Keratinocyte (primary cell): ENCODE measurements around the gene GXYLT1. TPM values are rescaled to one million over a fixed set of nuclear protein-coding genes. Genes with fewer than 3 reads are reported as not detected.
"Not testable (repeated sequence)": the region's sequence is repeated elsewhere in the genome, so short reads cannot be mapped to it uniquely, and the experiment has no call there.

Experiments
- DNase-seq: peaks from one replicate; pipeline ENCODE4 v3.0.0-alpha.2; 2011; ENCODE audit warnings: low read depth, missing footprints, low spot score
- FAIRE-seq: peaks from 2 replicates; lab custom pipeline; 2011; peaks lifted over from hg19 to GRCh38; lab: Jason Lieb, UNC
- H2AFZ ChIP-seq: 2 replicates; pipeline ENCODE4 v1.6.0; 2012; ENCODE audit warnings: low read length, control low read depth, inconsistent platforms; ENCODE audit not compliant: control insufficient read depth
- H3K27ac ChIP-seq: 2 replicates; pipeline ENCODE4 v1.5.1; 2011; ENCODE audit warnings: low read length; ENCODE audit not compliant: control insufficient read depth, insufficient read depth
- H3K27me3 ChIP-seq: 3 replicates; pipeline ENCODE4 v1.6.0; 2011; ENCODE audit warnings: low read length; ENCODE audit not compliant: control insufficient read depth, insufficient read depth; ENCODE audit errors: extremely low read depth
- H3K36me3 ChIP-seq, 2 experiments: 2 replicates in 1 of 2; 3 replicates in 1 of 2; pipeline ENCODE4 v1.5.1; 2011; ENCODE audit warnings: low read length in 2 of 2, mild to moderate bottlenecking in 1 of 2; ENCODE audit not compliant: control insufficient read depth in 2 of 2, insufficient read depth in 2 of 2; ENCODE audit errors: extremely low read depth in 1 of 2
- H3K4me1 ChIP-seq: 3 replicates; pipeline ENCODE4 v1.5.1; 2011; ENCODE audit warnings: low read length; ENCODE audit not compliant: control insufficient read depth, insufficient read depth; ENCODE audit errors: extremely low read depth
- H3K4me2 ChIP-seq: 3 replicates; pipeline ENCODE4 v1.6.0; 2011; ENCODE audit warnings: low read depth, low read length; ENCODE audit not compliant: control insufficient read depth, insufficient read depth; ENCODE audit errors: extremely low read depth
- H3K4me3 ChIP-seq, 3 experiments: fragments of 200-600 bp in 1 of 3; sonication (generic) in 1 of 3; 2 replicates in 2 of 3; 3 replicates in 1 of 3; pipeline ENCODE4 v1.5.1; 2011 to 2016; ENCODE audit warnings: low read length in 3 of 3, mild to moderate bottlenecking in 3 of 3, control low read depth in 2 of 3, inconsistent platforms in 1 of 3, low read depth in 1 of 3, mixed read lengths in 1 of 3, mixed run types in 1 of 3, moderate library complexity in 1 of 3; ENCODE audit not compliant: control insufficient read depth in 2 of 3, insufficient read depth in 2 of 3; ENCODE audit errors: extremely low read depth in 1 of 3
- H3K79me2 ChIP-seq: 2 replicates; pipeline ENCODE4 v1.6.0; 2012; ENCODE audit warnings: low read length; ENCODE audit not compliant: control insufficient read depth, insufficient read depth
- H3K9ac ChIP-seq: 3 replicates; pipeline ENCODE4 v1.6.0; 2011; ENCODE audit warnings: low read length; ENCODE audit not compliant: control insufficient read depth, insufficient read depth; ENCODE audit errors: extremely low read depth
- H3K9me1 ChIP-seq: 3 replicates; pipeline ENCODE4 v1.6.0; 2011; ENCODE audit warnings: low read length; ENCODE audit not compliant: control insufficient read depth, insufficient read depth; ENCODE audit errors: extremely low read depth
- H3K9me3 ChIP-seq: 2 replicates; pipeline ENCODE4 v1.5.1; 2012; ENCODE audit warnings: low read depth, low read length; ENCODE audit not compliant: control insufficient read depth
- H4K20me1 ChIP-seq: 3 replicates; pipeline ENCODE4 v1.6.0; 2011; ENCODE audit warnings: low read length; ENCODE audit not compliant: control insufficient read depth, insufficient read depth; ENCODE audit errors: extremely low read depth
- EZH2 ChIP-seq: IDR thresholded peaks from one replicate; pipeline ENCODE4 v1.6.1; 2012; ENCODE audit warnings: inconsistent platforms, mild to moderate bottlenecking, low read length, moderate library complexity
- dilution Hi-C: fragments of 300-500 bp; cut with MboI; formaldehyde crosslinking; loops from one replicate; pipeline ENCODE4 v1.7.0; 2020; ENCODE audit warnings: low sequenced_read_pairs; ENCODE audit not compliant: extremely low pct_ligation_motif_present
- polyA plus RNA-seq, 5 experiments: library from polyadenylated mRNA; depleted of rRNA in 3 of 5; stranded (reverse) in 3 of 5; stranded (forward) in 1 of 5; unstranded in 1 of 5; fragments of >200 nt; gene quantifications; 1 replicate in 1 of 5; 2 replicates in 3 of 5; 3 replicates in 1 of 5; pipeline versions ENCODE4 v1.2.1 to v1.2.3, GENCODE V29; 2011 to 2012; ENCODE audit warnings: missing spikeins in 2 of 5, low read depth in 1 of 5, low replicate concordance in 1 of 5
- TF ChIP-seq, protein P1 (sequence below), 3 experiments: IDR thresholded peaks in 1 of 3; conservative IDR thresholded peaks in 1 of 3; optimal IDR thresholded peaks in 1 of 3; 2 replicates in 2 of 3; 3 replicates in 1 of 3; pipeline versions ENCODE3 to v1.5.1; 2011; ENCODE audit warnings: low read length in 3 of 3, mild to moderate bottlenecking in 3 of 3, moderate library complexity in 2 of 3, control low read depth in 1 of 3, inconsistent platforms in 1 of 3; ENCODE audit not compliant: insufficient read depth in 2 of 3; ENCODE audit errors: extremely low read depth in 1 of 3

GXYLT1 gene
- polyA plus RNA-seq, 1 donor (not counting 4 experiments of a cell fraction or from before 2014, with no cell fraction given), result 8.1 TPM

DNA sequence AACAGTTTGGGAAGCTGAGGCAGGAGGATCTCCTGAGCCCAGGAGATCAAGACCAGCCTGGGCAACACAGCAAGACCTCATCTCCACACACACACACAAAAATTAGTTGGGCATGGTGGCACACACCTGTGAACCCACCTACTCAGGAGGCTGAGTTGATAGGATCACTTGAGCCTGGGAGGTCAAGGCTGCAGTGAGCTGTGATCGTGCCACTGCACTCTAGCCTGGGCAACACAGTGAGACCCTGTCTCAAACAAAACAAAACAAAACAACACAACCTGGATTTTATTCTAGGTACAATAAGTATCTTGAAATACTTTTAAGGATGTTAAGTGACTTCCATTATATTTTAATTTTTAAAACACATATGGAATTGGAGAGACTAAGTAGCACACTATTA, 47.6 kb upstream of the GXYLT1 start:
- no peak for FAIRE-seq
- Histone ChIP-seq H3K4me1 (peaks cover 4% of the 10 kb centered on the region), H3K27me3 (no peaks in the 10 kb centered on the region)

DNA sequence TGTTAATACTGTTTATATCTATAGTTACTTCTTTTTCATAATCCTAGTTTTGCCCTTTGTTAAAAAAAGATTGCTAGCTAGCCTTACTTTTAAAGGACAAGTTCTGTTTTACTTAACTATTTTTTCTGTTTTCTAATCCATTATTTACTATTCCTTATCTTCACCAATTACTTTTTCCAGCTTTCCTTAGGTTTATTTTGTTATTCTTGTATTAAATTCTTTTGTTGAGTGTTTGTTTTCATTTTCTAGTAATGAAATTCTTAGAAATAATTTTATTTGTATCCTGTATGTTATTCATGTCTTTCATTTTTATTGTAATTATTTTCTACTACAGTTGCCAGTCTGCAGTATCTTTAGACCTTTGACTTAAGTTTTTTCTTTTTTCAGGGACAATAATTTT, 45.7 kb upstream of the GXYLT1 start:
- DNase-seq (no peak), FAIRE-seq (no peak)
- dilution Hi-C loops, result no loop called here
- TF ChIP-seq, protein P1, sequence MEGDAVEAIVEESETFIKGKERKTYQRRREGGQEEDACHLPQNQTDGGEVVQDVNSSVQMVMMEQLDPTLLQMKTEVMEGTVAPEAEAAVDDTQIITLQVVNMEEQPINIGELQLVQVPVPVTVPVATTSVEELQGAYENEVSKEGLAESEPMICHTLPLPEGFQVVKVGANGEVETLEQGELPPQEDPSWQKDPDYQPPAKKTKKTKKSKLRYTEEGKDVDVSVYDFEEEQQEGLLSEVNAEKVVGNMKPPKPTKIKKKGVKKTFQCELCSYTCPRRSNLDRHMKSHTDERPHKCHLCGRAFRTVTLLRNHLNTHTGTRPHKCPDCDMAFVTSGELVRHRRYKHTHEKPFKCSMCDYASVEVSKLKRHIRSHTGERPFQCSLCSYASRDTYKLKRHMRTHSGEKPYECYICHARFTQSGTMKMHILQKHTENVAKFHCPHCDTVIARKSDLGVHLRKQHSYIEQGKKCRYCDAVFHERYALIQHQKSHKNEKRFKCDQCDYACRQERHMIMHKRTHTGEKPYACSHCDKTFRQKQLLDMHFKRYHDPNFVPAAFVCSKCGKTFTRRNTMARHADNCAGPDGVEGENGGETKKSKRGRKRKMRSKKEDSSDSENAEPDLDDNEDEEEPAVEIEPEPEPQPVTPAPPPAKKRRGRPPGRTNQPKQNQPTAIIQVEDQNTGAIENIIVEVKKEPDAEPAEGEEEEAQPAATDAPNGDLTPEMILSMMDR (optimal IDR thresholded peaks at IDR 0.05 in 1 of 3, IDR thresholded peaks at IDR 0.05 in 1 of 3, conservative IDR thresholded peaks at IDR 0.05 in 1 of 3; ENCODE audit: extremely low read depth in 1 of 3, insufficient read depth in 2 of 3, low read length in 3 of 3), result no peak
- no peak for TF ChIP-seq EZH2
- no peak overlapping the region for H3K4me2 ChIP-seq
- H3K27me3 ChIP-seq, result no peaks in the 10 kb centered on the region
- H2AFZ ChIP-seq, result no peak overlapping the region
- no peak overlapping the region for H3K27ac ChIP-seq
- no peak overlapping the region for H3K4me3 ChIP-seq
- H3K36me3 ChIP-seq, result no peaks in the 10 kb centered on the region
- no peaks in the 10 kb centered on the region for H3K9me1 ChIP-seq
- no peaks in the 10 kb centered on the region for H3K79me2 ChIP-seq
- H3K4me1 ChIP-seq, result peaks cover 4% of the 10 kb centered on the region
- H4K20me1 ChIP-seq, result no peaks in the 10 kb centered on the region
- no peaks in the 10 kb centered on the region for H3K9me3 ChIP-seq
- no peak overlapping the region for H3K9ac ChIP-seq

More for the DNA sequence above, 47.6 kb upstream of the GXYLT1 start:
- dilution Hi-C loops, result no loop called here
- Histone ChIP-seq H3K9me1 (no peaks in the 10 kb centered on the region), H3K79me2 (no peaks in the 10 kb centered on the region), H3K4me3 (no peak overlapping the region), H4K20me1 (no peaks in the 10 kb centered on the region), H3K4me2 (no peak overlapping the region), H3K9me3 (no peaks in the 10 kb centered on the region), H3K36me3 (no peaks in the 10 kb centered on the region), H3K27ac (no peak overlapping the region), H2AFZ (no peak overlapping the region), H3K9ac (no peak overlapping the region)
- TF ChIP-seq, protein P1 (optimal IDR thresholded peaks at IDR 0.05 in 1 of 3, IDR thresholded peaks at IDR 0.05 in 1 of 3, conservative IDR thresholded peaks at IDR 0.05 in 1 of 3; ENCODE audit: extremely low read depth in 1 of 3, insufficient read depth in 2 of 3, low read length in 3 of 3), result no peak
- TF ChIP-seq EZH2, result no peak
- no peak for DNase-seq

DNA sequence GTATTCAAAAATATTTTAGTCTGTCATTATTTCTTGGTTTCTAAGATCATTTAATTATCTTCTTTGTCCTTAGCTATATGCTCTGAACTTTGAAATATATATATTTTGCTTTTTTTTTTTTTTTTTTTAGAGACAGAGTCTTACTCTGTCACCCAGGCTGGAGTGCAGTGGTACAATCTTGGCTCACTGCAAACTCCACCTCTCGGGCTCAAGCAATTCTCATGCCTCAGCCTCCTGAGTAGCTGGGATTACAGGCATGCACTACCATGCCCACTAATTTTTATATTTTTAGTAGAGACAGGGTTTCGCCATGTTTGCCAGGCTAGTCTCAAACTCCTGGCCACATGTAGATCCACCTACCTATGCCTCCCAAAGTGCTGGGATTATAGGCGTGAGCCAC, 43.6 kb upstream of the GXYLT1 start:
- H3K9ac ChIP-seq, H3K79me2 ChIP-seq, H3K9me3 ChIP-seq, H3K9me1 ChIP-seq, DNase-seq, FAIRE-seq, H3K27me3 ChIP-seq, H4K20me1 ChIP-seq, dilution Hi-C loops, H2AFZ ChIP-seq, H3K36me3 ChIP-seq, H3K4me1 ChIP-seq, H3K27ac ChIP-seq, H3K4me2 ChIP-seq, H3K4me3 ChIP-seq: not testable (repeated sequence)
